Fibroblast of lung (primary cell): Measurements from ENCODE around the gene CYLD.

Source experiments
- EZH2 ChIP-seq: IDR thresholded peaks from 2 replicates; pipeline ENCODE4 v1.5.1; 2012; ENCODE audit warnings: low read length, control low read depth, mild to moderate bottlenecking; ENCODE audit errors: missing control alignments
- TF ChIP-seq, protein P1 (sequence below), 2 donors: IDR thresholded peaks in 1 of 2; conservative IDR thresholded peaks in 1 of 2; 1 replicate in 1 of 2; 2 replicates in 1 of 2; pipeline ENCODE4 v1.5.1; 2011 to 2012; ENCODE audit warnings: low read length in 2 of 2, control low read depth in 1 of 2, inconsistent platforms in 1 of 2, low read depth in 1 of 2, mild to moderate bottlenecking in 1 of 2

DNA sequence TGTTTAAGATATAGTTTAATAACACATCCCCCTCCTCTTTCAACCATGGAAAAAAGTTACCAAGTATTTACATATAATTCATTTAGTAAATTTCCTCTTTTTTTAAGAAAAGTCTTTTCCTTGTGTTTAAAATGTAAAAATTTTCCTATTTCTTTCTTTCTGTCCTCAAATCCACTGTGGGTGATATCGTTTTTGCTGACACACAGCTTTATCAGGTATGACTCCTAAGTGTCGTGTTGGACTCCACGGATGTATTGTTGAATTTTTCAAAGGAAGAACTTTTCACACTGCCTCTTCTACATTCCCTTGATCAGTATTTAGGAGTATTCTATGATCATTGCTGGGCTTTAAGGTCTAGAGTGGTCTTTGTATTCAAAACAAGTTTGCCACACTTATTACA, 33.1 kb downstream of the CYLD start:
- TF ChIP-seq, protein P1, sequence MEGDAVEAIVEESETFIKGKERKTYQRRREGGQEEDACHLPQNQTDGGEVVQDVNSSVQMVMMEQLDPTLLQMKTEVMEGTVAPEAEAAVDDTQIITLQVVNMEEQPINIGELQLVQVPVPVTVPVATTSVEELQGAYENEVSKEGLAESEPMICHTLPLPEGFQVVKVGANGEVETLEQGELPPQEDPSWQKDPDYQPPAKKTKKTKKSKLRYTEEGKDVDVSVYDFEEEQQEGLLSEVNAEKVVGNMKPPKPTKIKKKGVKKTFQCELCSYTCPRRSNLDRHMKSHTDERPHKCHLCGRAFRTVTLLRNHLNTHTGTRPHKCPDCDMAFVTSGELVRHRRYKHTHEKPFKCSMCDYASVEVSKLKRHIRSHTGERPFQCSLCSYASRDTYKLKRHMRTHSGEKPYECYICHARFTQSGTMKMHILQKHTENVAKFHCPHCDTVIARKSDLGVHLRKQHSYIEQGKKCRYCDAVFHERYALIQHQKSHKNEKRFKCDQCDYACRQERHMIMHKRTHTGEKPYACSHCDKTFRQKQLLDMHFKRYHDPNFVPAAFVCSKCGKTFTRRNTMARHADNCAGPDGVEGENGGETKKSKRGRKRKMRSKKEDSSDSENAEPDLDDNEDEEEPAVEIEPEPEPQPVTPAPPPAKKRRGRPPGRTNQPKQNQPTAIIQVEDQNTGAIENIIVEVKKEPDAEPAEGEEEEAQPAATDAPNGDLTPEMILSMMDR (conservative IDR thresholded peaks at IDR 0.05 in 1 of 2, IDR thresholded peaks at IDR 0.05 in 1 of 2; ENCODE audit: low read depth in 1 of 2, low read length in 2 of 2) = no peak
- TF ChIP-seq EZH2 = no peak
